ENCODE results near the gene TUBGCP3.

The TUBGCP3 gene

GRCh38 chr13:112615391-112615790 lies 27.4 kb upstream of the TUBGCP3 start:
- DNase-seq, result no peak

GRCh38 chr13:112614835-112615234 lies 26.9 kb upstream of the TUBGCP3 start:
- DNase-seq, result no peak

- DNase-seq, result no peak
Observed at GRCh38 chr13:112608212-112608611, 20.3 kb upstream of the TUBGCP3 start.

GRCh38 chr13:112606109-112607001 lies 18.4 kb upstream of the TUBGCP3 start:
- DNase-seq, result peak; percentile 92 to 95

GRCh38 chr13:112605531-112605990 lies 17.6 kb upstream of the TUBGCP3 start:
- no peak for DNase-seq

GRCh38 chr13:112603641-112604225 lies 15.8 kb upstream of the TUBGCP3 start:
- no peak for DNase-seq

- no peak for DNase-seq
Observed at GRCh38 chr13:112602189-112602588, 14.2 kb upstream of the TUBGCP3 start.

- no peak for DNase-seq
Observed at GRCh38 chr13:112601371-112601770, 13.4 kb upstream of the TUBGCP3 start.

GRCh38 chr13:112596235-112596634 lies 8.3 kb upstream of the TUBGCP3 start:
- no peak for DNase-seq

- no peak for DNase-seq
Observed at GRCh38 chr13:112592647-112593046, 4.7 kb upstream of the TUBGCP3 start.

- no peak for DNase-seq
Observed at GRCh38 chr13:112592181-112592580, 4.2 kb upstream of the TUBGCP3 start.

- DNase-seq, result no peak
Observed at GRCh38 chr13:112588490-112589297, 741 bp upstream of the TUBGCP3 start.

- peak; percentile 78 to 83 for DNase-seq
Observed at GRCh38 chr13:112587212-112587763, 665 bp downstream of the TUBGCP3 start.

- no peak for DNase-seq
Observed at GRCh38 chr13:112586334-112586960, 1.5 kb downstream of the TUBGCP3 start.

- no peak for DNase-seq
Observed at GRCh38 chr13:112583592-112584277, 4.2 kb downstream of the TUBGCP3 start.

- no peak for DNase-seq
Observed at GRCh38 chr13:112582263-112582662, 5.7 kb downstream of the TUBGCP3 start.

- no peak for DNase-seq
Observed at GRCh38 chr13:112580912-112581311, 7.0 kb downstream of the TUBGCP3 start.

- no peak for DNase-seq
Observed at GRCh38 chr13:112580211-112580610, 7.7 kb downstream of the TUBGCP3 start.

- no peak for DNase-seq
Observed at GRCh38 chr13:112579310-112579843, 8.6 kb downstream of the TUBGCP3 start.

- no peak for DNase-seq
Observed at GRCh38 chr13:112576768-112577167, 11.2 kb downstream of the TUBGCP3 start.

GRCh38 chr13:112576191-112576590 lies 11.8 kb downstream of the TUBGCP3 start:
- DNase-seq, result no peak

- DNase-seq, result no peak
Observed at GRCh38 chr13:112575675-112576074, 12.3 kb downstream of the TUBGCP3 start.

All from stimulated activated CD4-positive, alpha-beta T cell treated with anti-CD3 and anti-CD28 coated beads, Interleukin-2, amount 100 ng/mL, for 24 hours (primary cell).